Keratinocyte (primary cell): ENCODE results near the gene B4GAT1.

Source experiments
- CTCF ChIP-seq, 3 experiments: IDR thresholded peaks in 1 of 3; conservative IDR thresholded peaks in 1 of 3; optimal IDR thresholded peaks in 1 of 3; 2 replicates in 2 of 3; 3 replicates in 1 of 3; pipeline versions ENCODE3 to v1.5.1; 2011; ENCODE audit warnings: low read length in 3 of 3, mild to moderate bottlenecking in 3 of 3, moderate library complexity in 2 of 3, control low read depth in 1 of 3, inconsistent platforms in 1 of 3; ENCODE audit not compliant: insufficient read depth in 2 of 3; ENCODE audit errors: extremely low read depth in 1 of 3
- EZH2 ChIP-seq: IDR thresholded peaks from one replicate; pipeline ENCODE4 v1.6.1; 2012; ENCODE audit warnings: inconsistent platforms, mild to moderate bottlenecking, low read length, moderate library complexity

- TF ChIP-seq CTCF (optimal IDR thresholded peaks at IDR 0.05 in 1 of 3, IDR thresholded peaks at IDR 0.05 in 1 of 3, conservative IDR thresholded peaks at IDR 0.05 in 1 of 3; ENCODE audit: extremely low read depth in 1 of 3, insufficient read depth in 2 of 3, low read length in 3 of 3) (no peak), EZH2 (no peak)
These were observed 29.5 kb downstream of the B4GAT1 start for GRCh38 chr11:66317723-66318599.
